ENCODE results near the gene SEC23A. TPM values are rescaled to one million over a fixed set of nuclear protein-coding genes. Genes with fewer than 3 reads are reported as not detected.

Gene SEC23A
- total and polyA plus RNA-seq, 2 of the 13 experiments (the other 11 are each of a cell fraction or from before 2014, with no cell fraction given) = 403 to 887 TPM

DNA sequence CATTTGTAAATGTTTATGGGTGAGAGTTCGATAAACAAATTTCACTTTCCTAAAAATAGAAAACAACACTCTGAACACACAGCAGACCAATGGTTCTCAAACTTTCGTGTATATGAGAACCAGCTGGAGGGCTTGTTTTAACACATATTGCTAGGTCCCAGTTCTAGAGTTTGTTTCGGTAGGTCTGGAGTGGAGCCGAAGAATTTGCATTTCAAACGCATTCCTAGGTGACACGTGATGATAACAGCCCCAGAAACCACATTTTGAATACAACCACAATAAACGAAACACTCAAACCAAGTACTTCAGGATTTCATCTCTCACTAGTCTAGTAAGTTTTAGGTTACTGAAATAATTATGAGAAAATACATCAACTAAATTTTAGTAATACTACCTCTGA lies 17.1 kb downstream of the SEC23A start:
- POLR2A ChIA-PET = interaction anchor here (1.6 to 6.9 kb wide), 2 partner anchors 11 to 17 kb away, joined by 6 to 34 read pairs; partner anchors contain the start of gene SEC23A
- intact Hi-C loops (cut with micrococcal nuclease; ENCODE audit: unreplicated experiment) (no loop called here), in situ Hi-C loops (cut with HindIII; ENCODE audit: extremely low pct_ligation_motif_present, low pct_unique_long_range_greater_than_20kb) (no loop called here)
- Histone ChIP-seq H3K79me2 (ENCODE audit: insufficient read depth, low read length) (peaks cover 22% of the 10 kb centered on the region), H3K9ac (ENCODE audit: insufficient read depth, low read depth, low read length) (no peak overlapping the region), H2AFZ (ENCODE audit: low read length) (no peak overlapping the region), H3K27ac (ENCODE audit: extremely low read length, insufficient read depth, low read length) (no peak overlapping the region), H3K4me1 (ENCODE audit: insufficient read depth, low read length) (no peaks in the 10 kb centered on the region), H3K4me3 (replicated peaks in 1 of 3; ENCODE audit: insufficient read depth in 1 of 3, low read depth in 2 of 3, low read length in 3 of 3) (no peak overlapping the region), H3K36me3 (replicated peaks in 1 of 2; ENCODE audit: control insufficient read depth in 1 of 2, insufficient read depth in 2 of 2, low read length in 2 of 2) (peaks cover 48 to 85% of the 10 kb centered on the region in 2 experiments), H3K9me3 (ENCODE audit: low read length) (no peaks in the 10 kb centered on the region), H3K27me3 (ENCODE audit: control insufficient read depth in 1 of 2, insufficient read depth in 2 of 2, low read length in 2 of 2) (no peaks in the 10 kb centered on the region), H4K20me1 (ENCODE audit: insufficient read depth, low read length) (peaks cover 38% of the 10 kb centered on the region), H3K4me2 (ENCODE audit: low read depth, low read length) (no peak overlapping the region)
- no peak for FAIRE-seq
- WGBS (ENCODE audit: low lambda C conversion rate) = 98% methylated on average over 7 of the region's 7 CpGs
- CTCF ChIA-PET (ENCODE audit: low intra/inter-chr PET ratio, low total read pairs) = no interaction called here
- DNase-seq (ENCODE audit: low spot score) = no peak
- ATAC-seq = no peak
- BruUV-seq (replicated peaks) = no TSS peak
- TF ChIP-seq ONECUT2 (CRISPR knock-in tag; IDR thresholded peaks at IDR 0.05) (no peak), RBFOX2 (IDR thresholded peaks at IDR 0.05; ENCODE audit: low read depth, low read length) (peak; percentile 31; the same call in 1 of the 2 replicates), ZNF607 (CRISPR knock-in tag; IDR thresholded peaks at IDR 0.05; ENCODE audit: borderline replicate concordance) (no peak), CREB1 (IDR thresholded peaks at IDR 0.05) (no peak), CREB1 (CRISPR knock-in tag; IDR thresholded peaks at IDR 0.05) (no peak), ZNF382 (CRISPR knock-in tag; IDR thresholded peaks at IDR 0.05; ENCODE audit: borderline replicate concordance) (no peak), ZMYM2 (CRISPR knock-in tag; IDR thresholded peaks at IDR 0.05) (no peak), ZNF775 (CRISPR knock-in tag; IDR thresholded peaks at IDR 0.05; ENCODE audit: borderline replicate concordance) (no peak)
- TF ChIP-seq, protein P1, sequence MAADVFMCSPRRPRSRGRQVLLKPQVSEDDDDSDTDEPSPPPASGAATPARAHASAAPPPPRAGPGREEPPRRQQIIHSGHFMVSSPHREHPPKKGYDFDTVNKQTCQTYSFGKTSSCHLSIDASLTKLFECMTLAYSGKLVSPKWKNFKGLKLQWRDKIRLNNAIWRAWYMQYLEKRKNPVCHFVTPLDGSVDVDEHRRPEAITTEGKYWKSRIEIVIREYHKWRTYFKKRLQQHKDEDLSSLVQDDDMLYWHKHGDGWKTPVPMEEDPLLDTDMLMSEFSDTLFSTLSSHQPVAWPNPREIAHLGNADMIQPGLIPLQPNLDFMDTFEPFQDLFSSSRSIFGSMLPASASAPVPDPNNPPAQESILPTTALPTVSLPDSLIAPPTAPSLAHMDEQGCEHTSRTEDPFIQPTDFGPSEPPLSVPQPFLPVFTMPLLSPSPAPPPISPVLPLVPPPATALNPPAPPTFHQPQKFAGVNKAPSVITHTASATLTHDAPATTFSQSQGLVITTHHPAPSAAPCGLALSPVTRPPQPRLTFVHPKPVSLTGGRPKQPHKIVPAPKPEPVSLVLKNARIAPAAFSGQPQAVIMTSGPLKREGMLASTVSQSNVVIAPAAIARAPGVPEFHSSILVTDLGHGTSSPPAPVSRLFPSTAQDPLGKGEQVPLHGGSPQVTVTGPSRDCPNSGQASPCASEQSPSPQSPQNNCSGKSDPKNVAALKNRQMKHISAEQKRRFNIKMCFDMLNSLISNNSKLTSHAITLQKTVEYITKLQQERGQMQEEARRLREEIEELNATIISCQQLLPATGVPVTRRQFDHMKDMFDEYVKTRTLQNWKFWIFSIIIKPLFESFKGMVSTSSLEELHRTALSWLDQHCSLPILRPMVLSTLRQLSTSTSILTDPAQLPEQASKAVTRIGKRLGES (CRISPR knock-in tag; IDR thresholded peaks at IDR 0.05; ENCODE audit: borderline replicate concordance) = 0 out of 2 replicates have a peak, but pooled peaks have one; percentile 21
- TF ChIP-seq, protein P2, sequence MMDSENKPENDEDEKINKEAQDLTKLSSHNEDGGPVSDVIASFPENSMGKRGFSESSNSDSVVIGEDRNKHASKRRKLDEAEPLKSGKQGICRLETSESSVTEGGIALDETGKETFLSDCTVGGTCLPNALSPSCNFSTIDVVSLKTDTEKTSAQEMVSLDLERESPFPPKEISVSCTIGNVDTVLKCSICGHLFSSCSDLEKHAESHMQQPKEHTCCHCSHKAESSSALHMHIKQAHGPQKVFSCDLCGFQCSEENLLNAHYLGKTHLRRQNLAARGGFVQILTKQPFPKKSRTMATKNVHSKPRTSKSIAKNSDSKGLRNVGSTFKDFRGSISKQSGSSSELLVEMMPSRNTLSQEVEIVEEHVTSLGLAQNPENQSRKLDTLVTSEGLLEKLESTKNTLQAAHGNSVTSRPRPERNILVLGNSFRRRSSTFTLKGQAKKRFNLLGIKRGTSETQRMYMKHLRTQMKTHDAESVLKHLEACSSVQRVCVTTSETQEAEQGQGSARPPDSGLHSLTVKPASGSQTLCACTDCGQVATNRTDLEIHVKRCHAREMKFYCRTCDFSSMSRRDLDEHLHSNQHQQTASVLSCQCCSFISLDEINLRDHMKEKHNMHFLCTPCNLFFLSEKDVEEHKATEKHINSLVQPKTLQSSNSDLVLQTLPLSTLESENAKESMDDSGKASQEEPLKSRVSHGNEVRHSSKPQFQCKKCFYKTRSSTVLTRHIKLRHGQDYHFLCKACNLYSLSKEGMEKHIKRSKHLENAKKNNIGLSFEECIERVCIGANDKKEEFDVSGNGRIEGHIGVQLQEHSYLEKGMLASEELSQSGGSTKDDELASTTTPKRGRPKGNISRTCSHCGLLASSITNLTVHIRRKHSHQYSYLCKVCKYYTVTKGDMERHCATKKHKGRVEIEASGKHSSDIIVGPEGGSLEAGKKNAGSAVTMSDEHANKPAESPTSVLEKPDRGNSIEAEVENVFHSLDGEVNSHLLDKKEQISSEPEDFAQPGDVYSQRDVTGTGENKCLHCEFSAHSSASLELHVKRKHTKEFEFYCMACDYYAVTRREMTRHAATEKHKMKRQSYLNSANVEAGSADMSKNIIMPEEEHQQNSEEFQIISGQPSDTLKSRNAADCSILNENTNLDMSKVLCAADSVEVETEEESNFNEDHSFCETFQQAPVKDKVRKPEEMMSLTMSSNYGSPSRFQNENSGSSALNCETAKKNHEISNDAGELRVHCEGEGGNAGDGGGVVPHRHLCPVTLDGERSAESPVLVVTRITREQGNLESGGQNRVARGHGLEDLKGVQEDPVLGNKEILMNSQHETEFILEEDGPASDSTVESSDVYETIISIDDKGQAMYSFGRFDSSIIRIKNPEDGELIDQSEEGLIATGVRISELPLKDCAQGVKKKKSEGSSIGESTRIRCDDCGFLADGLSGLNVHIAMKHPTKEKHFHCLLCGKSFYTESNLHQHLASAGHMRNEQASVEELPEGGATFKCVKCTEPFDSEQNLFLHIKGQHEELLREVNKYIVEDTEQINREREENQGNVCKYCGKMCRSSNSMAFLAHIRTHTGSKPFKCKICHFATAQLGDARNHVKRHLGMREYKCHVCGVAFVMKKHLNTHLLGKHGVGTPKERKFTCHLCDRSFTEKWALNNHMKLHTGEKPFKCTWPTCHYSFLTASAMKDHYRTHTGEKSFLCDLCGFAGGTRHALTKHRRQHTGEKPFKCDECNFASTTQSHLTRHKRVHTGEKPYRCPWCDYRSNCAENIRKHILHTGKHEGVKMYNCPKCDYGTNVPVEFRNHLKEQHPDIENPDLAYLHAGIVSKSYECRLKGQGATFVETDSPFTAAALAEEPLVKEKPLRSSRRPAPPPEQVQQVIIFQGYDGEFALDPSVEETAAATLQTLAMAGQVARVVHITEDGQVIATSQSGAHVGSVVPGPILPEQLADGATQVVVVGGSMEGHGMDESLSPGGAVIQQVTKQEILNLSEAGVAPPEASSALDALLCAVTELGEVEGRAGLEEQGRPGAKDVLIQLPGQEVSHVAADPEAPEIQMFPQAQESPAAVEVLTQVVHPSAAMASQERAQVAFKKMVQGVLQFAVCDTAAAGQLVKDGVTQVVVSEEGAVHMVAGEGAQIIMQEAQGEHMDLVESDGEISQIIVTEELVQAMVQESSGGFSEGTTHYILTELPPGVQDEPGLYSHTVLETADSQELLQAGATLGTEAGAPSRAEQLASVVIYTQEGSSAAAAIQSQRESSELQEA (CRISPR knock-in tag; IDR thresholded peaks at IDR 0.05; ENCODE audit: not compliant biosample characterization) = no peak
- TF ChIP-seq, protein P3, sequence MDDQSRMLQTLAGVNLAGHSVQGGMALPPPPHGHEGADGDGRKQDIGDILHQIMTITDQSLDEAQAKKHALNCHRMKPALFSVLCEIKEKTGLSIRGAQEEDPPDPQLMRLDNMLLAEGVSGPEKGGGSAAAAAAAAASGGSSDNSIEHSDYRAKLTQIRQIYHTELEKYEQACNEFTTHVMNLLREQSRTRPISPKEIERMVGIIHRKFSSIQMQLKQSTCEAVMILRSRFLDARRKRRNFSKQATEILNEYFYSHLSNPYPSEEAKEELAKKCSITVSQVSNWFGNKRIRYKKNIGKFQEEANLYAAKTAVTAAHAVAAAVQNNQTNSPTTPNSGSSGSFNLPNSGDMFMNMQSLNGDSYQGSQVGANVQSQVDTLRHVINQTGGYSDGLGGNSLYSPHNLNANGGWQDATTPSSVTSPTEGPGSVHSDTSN (CRISPR knock-in tag; IDR thresholded peaks at IDR 0.05; ENCODE audit: borderline replicate concordance) = 0 out of 2 replicates have a peak, but pooled peaks have one; percentile 23
